Spleen (tissue), 7 donors: Measurements from ENCODE around the gene PAX2.

ENCODE experiments used
- POLR2A ChIP-seq, 3 donors: fragments of 450-650 bp; IDR thresholded peaks; one replicate each; pipeline ENCODE4 v1.5.1; 2017; ENCODE audit warnings: antibody characterized with exemption in 3 of 3, mild to moderate bottlenecking in 1 of 3
- TF ChIP-seq, protein P1 (sequence below), 11 experiments: fragments of 200-600 bp in 7 of 11; fragments of 450-650 bp in 4 of 11; sonication (generic) in 4 of 11; IDR thresholded peaks in 8 of 11; conservative IDR thresholded peaks in 3 of 11; 1 replicate in 7 of 11; 2 replicates in 4 of 11; pipeline versions ENCODE4 v1.4.0 to v1.8.0; 2016 to 2021; ENCODE audit warnings: antibody characterized with exemption in 11 of 11, inconsistent platforms in 4 of 11, mild to moderate bottlenecking in 1 of 11
- donor health status: DM: no; HTN: no; CAD: no; lungs with moderate emphysema.
- donor health status: DM: no; HTN: no; CAD: no.
- donor health status: DM: no; HTN: no; CAD: no.

DNA sequence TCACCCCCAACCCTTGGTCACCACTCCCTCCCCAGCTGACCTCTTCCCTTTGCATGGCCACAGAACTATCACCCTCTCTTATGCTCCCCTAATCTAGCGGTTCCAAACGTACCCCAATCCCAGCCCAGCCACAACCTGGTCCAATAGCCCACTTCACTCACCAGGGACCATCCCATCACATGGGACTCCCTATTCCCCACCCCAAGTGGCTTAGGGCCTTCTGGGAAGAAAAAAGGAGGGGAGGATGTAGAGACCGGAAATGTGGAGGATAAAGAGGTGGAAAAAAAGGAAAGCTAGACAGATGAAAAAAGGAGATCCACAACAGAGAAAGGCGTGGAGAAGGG, 30.3 kb upstream of the PAX2 start:
- TF ChIP-seq, protein P1, sequence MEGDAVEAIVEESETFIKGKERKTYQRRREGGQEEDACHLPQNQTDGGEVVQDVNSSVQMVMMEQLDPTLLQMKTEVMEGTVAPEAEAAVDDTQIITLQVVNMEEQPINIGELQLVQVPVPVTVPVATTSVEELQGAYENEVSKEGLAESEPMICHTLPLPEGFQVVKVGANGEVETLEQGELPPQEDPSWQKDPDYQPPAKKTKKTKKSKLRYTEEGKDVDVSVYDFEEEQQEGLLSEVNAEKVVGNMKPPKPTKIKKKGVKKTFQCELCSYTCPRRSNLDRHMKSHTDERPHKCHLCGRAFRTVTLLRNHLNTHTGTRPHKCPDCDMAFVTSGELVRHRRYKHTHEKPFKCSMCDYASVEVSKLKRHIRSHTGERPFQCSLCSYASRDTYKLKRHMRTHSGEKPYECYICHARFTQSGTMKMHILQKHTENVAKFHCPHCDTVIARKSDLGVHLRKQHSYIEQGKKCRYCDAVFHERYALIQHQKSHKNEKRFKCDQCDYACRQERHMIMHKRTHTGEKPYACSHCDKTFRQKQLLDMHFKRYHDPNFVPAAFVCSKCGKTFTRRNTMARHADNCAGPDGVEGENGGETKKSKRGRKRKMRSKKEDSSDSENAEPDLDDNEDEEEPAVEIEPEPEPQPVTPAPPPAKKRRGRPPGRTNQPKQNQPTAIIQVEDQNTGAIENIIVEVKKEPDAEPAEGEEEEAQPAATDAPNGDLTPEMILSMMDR (IDR thresholded peaks at IDR 0.05 in 8 of 11, conservative IDR thresholded peaks at IDR 0.05 in 3 of 11) = no peak
- TF ChIP-seq POLR2A (IDR thresholded peaks at IDR 0.05) = no peak
